Measurements from ENCODE around the gene GPX1. TPM values are rescaled to one million over a fixed set of nuclear protein-coding genes. Genes with fewer than 3 reads are reported as not detected.

The GPX1 gene
- total RNA-seq, 1 donor from 2014 or later, result 115 TPM

GRCh38 chr3:49386056-49386756, 28.1 kb upstream of the GPX1 start:
- TF ChIP-seq, protein P1, sequence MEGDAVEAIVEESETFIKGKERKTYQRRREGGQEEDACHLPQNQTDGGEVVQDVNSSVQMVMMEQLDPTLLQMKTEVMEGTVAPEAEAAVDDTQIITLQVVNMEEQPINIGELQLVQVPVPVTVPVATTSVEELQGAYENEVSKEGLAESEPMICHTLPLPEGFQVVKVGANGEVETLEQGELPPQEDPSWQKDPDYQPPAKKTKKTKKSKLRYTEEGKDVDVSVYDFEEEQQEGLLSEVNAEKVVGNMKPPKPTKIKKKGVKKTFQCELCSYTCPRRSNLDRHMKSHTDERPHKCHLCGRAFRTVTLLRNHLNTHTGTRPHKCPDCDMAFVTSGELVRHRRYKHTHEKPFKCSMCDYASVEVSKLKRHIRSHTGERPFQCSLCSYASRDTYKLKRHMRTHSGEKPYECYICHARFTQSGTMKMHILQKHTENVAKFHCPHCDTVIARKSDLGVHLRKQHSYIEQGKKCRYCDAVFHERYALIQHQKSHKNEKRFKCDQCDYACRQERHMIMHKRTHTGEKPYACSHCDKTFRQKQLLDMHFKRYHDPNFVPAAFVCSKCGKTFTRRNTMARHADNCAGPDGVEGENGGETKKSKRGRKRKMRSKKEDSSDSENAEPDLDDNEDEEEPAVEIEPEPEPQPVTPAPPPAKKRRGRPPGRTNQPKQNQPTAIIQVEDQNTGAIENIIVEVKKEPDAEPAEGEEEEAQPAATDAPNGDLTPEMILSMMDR (IDR thresholded peaks at IDR 0.05; ENCODE audit: borderline replicate concordance), result no peak
- intact Hi-C loops (cut with micrococcal nuclease), result no loop called here
- Histone ChIP-seq H3K27me3 (ENCODE audit: low read depth) (no peaks in the 10 kb centered on the region), H3K27ac (replicated peaks) (no peak overlapping the region), H3K36me3 (no peaks in the 10 kb centered on the region), H3K4me3 (no peak overlapping the region), H3K4me1 (peaks cover 84% of the 10 kb centered on the region), H3K9me3 (replicated peaks) (no peaks in the 10 kb centered on the region)
- no peak for DNase-seq

GRCh38 chr3:49385617-49386016, 27.5 kb upstream of the GPX1 start:
- Histone ChIP-seq H3K4me3 (no peak overlapping the region), H3K4me1 (peaks cover 83% of the 10 kb centered on the region), H3K27me3 (ENCODE audit: low read depth) (no peaks in the 10 kb centered on the region), H3K9me3 (replicated peaks) (no peaks in the 10 kb centered on the region), H3K36me3 (no peaks in the 10 kb centered on the region), H3K27ac (replicated peaks) (no peak overlapping the region)
- intact Hi-C loops (cut with micrococcal nuclease), result no loop called here
- DNase-seq, result no peak
- TF ChIP-seq, protein P1 (IDR thresholded peaks at IDR 0.05; ENCODE audit: borderline replicate concordance), result no peak

DNA sequence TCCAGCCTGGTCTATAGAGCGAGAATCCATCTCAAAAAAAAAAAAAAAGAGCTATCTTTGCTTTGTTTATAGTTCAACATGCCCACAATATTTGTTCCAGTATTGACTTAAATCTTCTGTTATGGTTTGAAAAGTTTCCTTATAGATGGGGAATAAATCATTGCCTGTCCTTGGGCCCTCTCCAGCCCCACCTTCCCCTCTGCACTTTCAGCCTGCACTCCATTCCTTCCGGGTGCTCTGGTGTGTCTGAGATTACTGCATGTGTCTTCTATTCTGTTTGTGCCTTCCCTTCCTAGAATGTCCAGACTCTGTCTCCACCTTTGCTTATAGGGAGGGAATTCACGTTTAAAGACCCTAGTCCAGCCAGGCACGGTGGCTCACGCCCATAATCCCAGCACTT, 25.2 kb upstream of the GPX1 start:
- Histone ChIP-seq H3K9me3 (replicated peaks) (no peaks in the 10 kb centered on the region), H3K27me3 (ENCODE audit: low read depth) (no peaks in the 10 kb centered on the region), H3K27ac (replicated peaks) (no peak overlapping the region), H3K36me3 (no peaks in the 10 kb centered on the region), H3K4me1 (peaks cover 83% of the 10 kb centered on the region), H3K4me3 (no peak overlapping the region)
- no peak for DNase-seq
- TF ChIP-seq, protein P1 (IDR thresholded peaks at IDR 0.05; ENCODE audit: borderline replicate concordance), result no peak
- intact Hi-C loops (cut with micrococcal nuclease), result no loop called here

DNA sequence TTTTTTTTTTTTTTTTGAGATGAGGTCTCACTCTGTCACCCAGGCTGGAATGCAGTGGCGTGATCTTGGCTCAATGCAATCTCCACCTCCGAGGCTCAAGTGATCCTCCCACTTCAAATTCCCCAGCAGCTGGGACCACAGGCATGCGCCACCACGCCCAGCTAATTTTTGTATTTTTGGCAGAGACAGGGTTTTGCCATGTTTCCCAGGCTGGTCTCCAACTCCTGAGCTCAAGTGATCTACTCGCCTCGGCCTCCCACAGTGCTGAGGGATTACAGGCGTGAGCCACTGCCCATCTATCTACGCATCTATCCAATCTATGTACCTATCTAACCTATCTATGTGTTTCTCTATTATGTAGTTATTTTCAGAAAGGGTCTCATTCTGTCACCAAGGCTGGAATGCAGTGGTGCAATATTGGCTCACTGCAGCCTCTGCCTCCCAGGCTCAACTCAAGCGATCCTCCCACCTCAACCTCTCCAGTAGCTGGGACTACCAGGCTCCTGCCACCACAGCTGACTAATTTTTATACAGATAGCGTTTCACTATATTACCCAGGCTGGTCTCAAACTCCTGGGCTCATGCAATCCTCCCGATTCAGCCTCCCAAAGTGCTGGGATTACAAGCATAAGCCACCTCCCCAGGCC, 20.2 kb upstream of the GPX1 start:
- H3K4me3 ChIP-seq, result no peak overlapping the region
- no peaks in the 10 kb centered on the region for H3K9me3 ChIP-seq (replicated peaks)
- H3K36me3 ChIP-seq, result peaks cover 26% of the 10 kb centered on the region
- H3K27me3 ChIP-seq (ENCODE audit: low read depth), result no peaks in the 10 kb centered on the region
- H3K27ac ChIP-seq (replicated peaks), result no peak overlapping the region
- TF ChIP-seq, protein P1 (IDR thresholded peaks at IDR 0.05; ENCODE audit: borderline replicate concordance), result no peak
- DNase-seq, result peak; percentile 22
- intact Hi-C loops (cut with micrococcal nuclease), result no loop called here
- peaks cover 64% of the 10 kb centered on the region for H3K4me1 ChIP-seq

- DNase-seq, result no peak
- intact Hi-C loops (cut with micrococcal nuclease), result no loop called here
- no peak overlapping the region for H3K27ac ChIP-seq (replicated peaks)
- peaks cover 61% of the 10 kb centered on the region for H3K4me1 ChIP-seq
- TF ChIP-seq, protein P1 (IDR thresholded peaks at IDR 0.05; ENCODE audit: borderline replicate concordance), result no peak
- H3K36me3 ChIP-seq, result peaks cover 35% of the 10 kb centered on the region
- H3K9me3 ChIP-seq (replicated peaks), result no peaks in the 10 kb centered on the region
- H3K27me3 ChIP-seq (ENCODE audit: low read depth), result no peaks in the 10 kb centered on the region
- no peak overlapping the region for H3K4me3 ChIP-seq
Observed at GRCh38 chr3:49377483-49377882, 19.3 kb upstream of the GPX1 start.

Data from left ventricle myocardium inferior (tissue), 1 donor.